ENCODE results near the gene MAP3K19.

GRCh38 chr2:135093193-135093592 is 45.9 kb upstream of the MAP3K19 start:
- TF ChIP-seq CTCF (conservative IDR thresholded peaks at IDR 0.05; ENCODE audit: low read depth, low read length): no peak
- TF ChIP-seq EZH2 (IDR thresholded peaks at IDR 0.05; ENCODE audit: low read length, unreplicated experiment): no peak
